NCI-H2081 (cell line): ENCODE results near the gene TOR4A.
"Not testable (repeated sequence)": the region's sequence is repeated elsewhere in the genome, so short reads cannot be mapped to it uniquely, and the experiment has no call there.

Source experiments
- DNase-seq, 2 experiments: peaks; one replicate each; lab custom pipeline; 2025; lab: John Stamatoyannopoulos, UW

TOR4A gene

GRCh38 chr9:137317718-137318511 lies 40.4 kb downstream of the TOR4A start:
- DNase-seq = no peak

GRCh38 chr9:137318602-137319001 lies 41.1 kb downstream of the TOR4A start:
- no peak for DNase-seq

- DNase-seq = no peak
Measured at GRCh38 chr9:137319011-137319738, 41.6 kb downstream of the TOR4A start.

GRCh38 chr9:137319739-137320551 lies 42.4 kb downstream of the TOR4A start:
- no peak for DNase-seq

- DNase-seq = peak in 1 of 2 experiments; percentile 57
Measured at GRCh38 chr9:137320555-137321384, 43.2 kb downstream of the TOR4A start.

- no peak for DNase-seq
Measured at GRCh38 chr9:137321726-137322361, 44.3 kb downstream of the TOR4A start.

- no peak for DNase-seq
Measured at GRCh38 chr9:137323531-137324331, 46.2 kb downstream of the TOR4A start.

GRCh38 chr9:137325124-137325523 lies 47.6 kb downstream of the TOR4A start:
- no peak for DNase-seq

- DNase-seq = no peak
Measured at GRCh38 chr9:137325799-137326198, 48.3 kb downstream of the TOR4A start.

- DNase-seq = no peak
Measured at GRCh38 chr9:137326445-137327065, 49.0 kb downstream of the TOR4A start.

GRCh38 chr9:137327641-137328550 lies 50.4 kb downstream of the TOR4A start:
- not testable (repeated sequence) for DNase-seq

GRCh38 chr9:137329590-137329989 lies 52.1 kb downstream of the TOR4A start:
- not testable (repeated sequence) for DNase-seq

GRCh38 chr9:137330689-137331088 lies 53.2 kb downstream of the TOR4A start:
- no peak for DNase-seq

- DNase-seq = no peak
Measured at GRCh38 chr9:137331929-137332328, 54.4 kb downstream of the TOR4A start.
